ENCODE measurements around the gene ITCH. TPM values are rescaled to one million over a fixed set of nuclear protein-coding genes. Genes with fewer than 3 reads are reported as not detected.

Gene ITCH
- total and polyA plus RNA-seq, 2 of the 8 experiments (the other 6 are each of a cell fraction or from before 2014, with no cell fraction given): 3.9 to 45.2 TPM

DNA sequence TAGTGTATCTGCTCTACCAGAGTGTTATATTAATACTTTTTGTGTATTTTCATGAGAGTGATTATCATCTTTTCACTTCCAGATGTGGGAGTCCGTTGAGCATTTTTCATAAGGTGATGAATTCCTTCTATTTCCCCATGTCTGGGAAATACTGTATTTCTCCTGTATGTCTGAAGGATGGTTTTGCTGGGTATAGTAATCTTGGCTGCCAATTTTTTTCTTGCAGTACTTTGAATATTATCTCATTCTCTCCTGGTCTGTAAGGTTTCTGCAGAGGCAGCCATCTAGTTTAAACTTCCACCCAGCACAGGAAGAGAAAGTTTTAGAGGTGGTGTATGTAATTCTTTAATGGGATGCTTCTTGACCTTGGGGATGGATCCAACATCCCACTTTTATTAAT lies 137.8 kb downstream of the ITCH start:
- Histone ChIP-seq H3K18ac (ENCODE audit: extremely low read depth, low read length) (no peak overlapping the region), H3K14ac (ENCODE audit: insufficient read length) (no peak overlapping the region), H3K23ac (ENCODE audit: insufficient read length) (no peak overlapping the region), H2AK5ac (ENCODE audit: low read depth, low read length) (no peak overlapping the region), H3K9ac (replicated peaks in 1 of 4; ENCODE audit: extremely low read depth in 1 of 4, low read depth in 3 of 4, low read length in 3 of 4) (no peak overlapping the region), H2BK15ac (ENCODE audit: low read length) (no peak overlapping the region), H3K56ac (replicated peaks; ENCODE audit: insufficient read length, low read depth, low read length) (no peak overlapping the region), H3K27ac (ENCODE audit: low read depth, low read length) (no peak overlapping the region), H3K27me3 (replicated peaks in 1 of 4; ENCODE audit: control insufficient read depth in 3 of 4, extremely low read depth in 1 of 4, insufficient read depth in 3 of 4, low read length in 3 of 4) (no peaks in the 10 kb centered on the region), H3K4me2 (ENCODE audit: insufficient read depth in 1 of 2, low read depth in 2 of 2, low read length in 2 of 2) (no peak overlapping the region), H2BK120ac (replicated peaks; ENCODE audit: low read depth, low read length) (no peak overlapping the region), H3K36me3 (ENCODE audit: control insufficient read depth in 2 of 4, insufficient read depth in 4 of 4, low read length in 3 of 4) (peaks cover 4 to 11% (median 6%) of the 10 kb centered on the region in 4 experiments; a peak in 4 of 8 replicates), H3K4me3 (ENCODE audit: extremely low read depth in 1 of 4, insufficient read depth in 2 of 4, low read depth in 3 of 4, low read length in 4 of 4) (no peak overlapping the region), H4K91ac (replicated peaks; ENCODE audit: insufficient read length, low read length) (no peak overlapping the region), H4K20me1 (replicated peaks in 1 of 2; ENCODE audit: control insufficient read depth in 1 of 2, insufficient read depth in 2 of 2, low read length in 2 of 2) (no peaks in the 10 kb centered on the region), H3K4me1 (replicated peaks in 1 of 4; ENCODE audit: control insufficient read depth in 3 of 4, insufficient read depth in 4 of 4, low read length in 3 of 4) (no peaks in the 10 kb centered on the region), H2AFZ (ENCODE audit: low read length) (no peak overlapping the region), H3K79me2 (ENCODE audit: control insufficient read depth in 1 of 2, insufficient read depth in 2 of 2, low read length in 2 of 2) (no peaks in the 10 kb centered on the region), H2BK20ac (ENCODE audit: low read length) (no peak overlapping the region), H2BK12ac (ENCODE audit: low read depth, low read length) (no peak overlapping the region), H2BK5ac (ENCODE audit: low read depth, low read length) (no peak overlapping the region), H3K79me1 (ENCODE audit: low read depth, low read length) (no peaks in the 10 kb centered on the region), H4K5ac (ENCODE audit: insufficient read length, low read depth, low read length) (no peak overlapping the region), H4K8ac (ENCODE audit: extremely low read depth, insufficient read depth, low read length) (no peak overlapping the region), H3K4ac (replicated peaks; ENCODE audit: insufficient read length, low read depth, low read length) (no peak overlapping the region), H3K9me3 (ENCODE audit: insufficient read depth in 2 of 2, low read depth in 1 of 2, low read length in 1 of 2) (no peaks in the 10 kb centered on the region), H3K23me2 (ENCODE audit: low read depth, low read length) (no peaks in the 10 kb centered on the region)
- 100% methylated on average over 1 of the region's 1 CpG; no CpG with 5 or more reads in 1 of the 2 experiments for WGBS, 2 experiments (ENCODE audit: extremely low coverage in 1 of 2, insufficient coverage in 1 of 2, insufficient read length in 1 of 2, insufficient replicate concordance in 2 of 2, low coverage in 1 of 2, low lambda C conversion rate in 2 of 2, missing lambda C conversion rate in 1 of 2)
- ChIA-PET POLR2A (ENCODE audit: partially characterized antibody) (no interaction called here), CTCF (ENCODE audit: partially characterized antibody) (no interaction called here)
- DNase-seq (ENCODE audit: low read depth in 1 of 2, low spot score in 2 of 2): no peak
- no peak for FAIRE-seq
- no peak for TF ChIP-seq CBX8 (IDR thresholded peaks at IDR 0.05; ENCODE audit: borderline replicate concordance, low read depth, low read length)
- no peak for TF ChIP-seq JUN (IDR thresholded peaks at IDR 0.05; ENCODE audit: low read depth, low read length)
- TF ChIP-seq BACH1 (IDR thresholded peaks at IDR 0.05; ENCODE audit: low read length): no peak
- TF ChIP-seq CBX5 (IDR thresholded peaks at IDR 0.05; ENCODE audit: low read depth, low read length): no peak
- no peak for TF ChIP-seq CHD2 (IDR thresholded peaks at IDR 0.05; ENCODE audit: low read length)
- no peak for TF ChIP-seq SP1 (IDR thresholded peaks at IDR 0.05; ENCODE audit: low read depth, low read length)
- no peak for TF ChIP-seq SIX5 (IDR thresholded peaks at IDR 0.05; ENCODE audit: low read depth, low read length)
- TF ChIP-seq RFX5 (IDR thresholded peaks at IDR 0.05; ENCODE audit: borderline replicate concordance, low read depth, low read length): no peak
- TF ChIP-seq NANOG (IDR thresholded peaks at IDR 0.05; ENCODE audit: insufficient read depth, low read depth, low read length, poor library complexity, severe bottlenecking): no peak
- TF ChIP-seq KDM1A (IDR thresholded peaks at IDR 0.05; ENCODE audit: borderline replicate concordance, low read length): no peak
- no peak for TF ChIP-seq ZNF274 (IDR thresholded peaks at IDR 0.05; ENCODE audit: borderline replicate concordance, extremely low read depth, low read length)
- TF ChIP-seq BRCA1 (IDR thresholded peaks at IDR 0.05; ENCODE audit: low read depth, low read length): no peak
- no peak for TF ChIP-seq FOSL1 (IDR thresholded peaks at IDR 0.05; ENCODE audit: insufficient read depth, low read depth, low read length)
- no peak for TF ChIP-seq PHF8 (conservative IDR thresholded peaks at IDR 0.05; ENCODE audit: low read depth, low read length)
- TF ChIP-seq RXRA (IDR thresholded peaks at IDR 0.05; ENCODE audit: insufficient read depth, low read depth, low read length): no peak
- no peak for TF ChIP-seq JUND (IDR thresholded peaks at IDR 0.05; ENCODE audit: low read length)
